GM21390 (cell line): ENCODE data around the gene MXD4.
A peak's percentile ranks its signal among the peaks of the same experiment; 100 is the strongest.

Source experiments
- ATAC-seq: cut with Tn5 transposase; IDR thresholded peaks from one replicate; pipeline ENCODE4 v1.9.1; 2021; ENCODE audit not compliant: unreplicated experiment

Gene MXD4

DNA sequence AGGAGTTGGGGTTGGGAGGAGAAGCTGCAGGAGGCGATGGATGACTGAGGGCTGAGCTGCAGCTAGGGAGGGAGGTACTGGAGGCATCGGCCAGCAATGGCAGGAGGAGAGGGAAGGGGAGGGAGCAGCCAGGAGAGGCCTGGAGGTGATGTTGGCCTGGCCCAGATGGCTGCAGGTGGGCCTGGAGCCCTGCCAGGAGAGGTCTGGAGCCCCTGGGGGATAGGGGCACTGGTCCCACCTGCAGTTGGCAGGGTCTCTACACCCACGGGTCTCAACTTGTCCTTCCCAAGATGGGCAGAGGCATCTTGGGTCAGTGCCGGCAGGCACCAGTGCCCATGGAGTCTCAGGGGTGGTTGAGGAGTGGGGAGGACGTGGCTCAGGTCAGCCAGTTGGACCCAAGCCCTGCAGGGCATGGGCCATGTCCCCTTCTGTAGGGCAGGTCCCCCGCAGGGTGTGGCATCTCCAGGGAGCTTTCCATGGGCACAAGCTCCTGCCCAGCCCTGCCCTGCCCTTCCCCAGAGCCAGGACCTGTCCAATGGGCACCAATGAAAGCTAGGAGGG lies 2.7 kb upstream of the MXD4 start:
- no peak for ATAC-seq

GRCh38 chr4:2263926-2264321 lies 2.0 kb upstream of the MXD4 start:
- ATAC-seq: no peak

DNA sequence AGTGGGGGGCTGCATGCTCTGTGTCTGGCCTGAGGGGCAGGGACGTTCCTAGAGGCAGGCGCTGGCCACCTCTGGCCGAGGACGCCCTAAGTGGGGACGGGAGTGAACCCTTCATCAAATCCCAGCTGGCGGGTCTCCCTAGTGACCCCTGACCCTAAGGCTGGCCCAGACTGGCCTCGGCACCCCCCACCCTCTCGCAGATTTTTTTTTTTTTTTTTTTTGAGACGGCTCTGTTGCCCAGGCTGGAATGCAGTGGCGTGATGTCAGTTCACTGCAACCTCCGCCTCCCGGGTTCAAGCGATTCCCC lies 988 bp upstream of the MXD4 start:
- ATAC-seq: no peak

DNA sequence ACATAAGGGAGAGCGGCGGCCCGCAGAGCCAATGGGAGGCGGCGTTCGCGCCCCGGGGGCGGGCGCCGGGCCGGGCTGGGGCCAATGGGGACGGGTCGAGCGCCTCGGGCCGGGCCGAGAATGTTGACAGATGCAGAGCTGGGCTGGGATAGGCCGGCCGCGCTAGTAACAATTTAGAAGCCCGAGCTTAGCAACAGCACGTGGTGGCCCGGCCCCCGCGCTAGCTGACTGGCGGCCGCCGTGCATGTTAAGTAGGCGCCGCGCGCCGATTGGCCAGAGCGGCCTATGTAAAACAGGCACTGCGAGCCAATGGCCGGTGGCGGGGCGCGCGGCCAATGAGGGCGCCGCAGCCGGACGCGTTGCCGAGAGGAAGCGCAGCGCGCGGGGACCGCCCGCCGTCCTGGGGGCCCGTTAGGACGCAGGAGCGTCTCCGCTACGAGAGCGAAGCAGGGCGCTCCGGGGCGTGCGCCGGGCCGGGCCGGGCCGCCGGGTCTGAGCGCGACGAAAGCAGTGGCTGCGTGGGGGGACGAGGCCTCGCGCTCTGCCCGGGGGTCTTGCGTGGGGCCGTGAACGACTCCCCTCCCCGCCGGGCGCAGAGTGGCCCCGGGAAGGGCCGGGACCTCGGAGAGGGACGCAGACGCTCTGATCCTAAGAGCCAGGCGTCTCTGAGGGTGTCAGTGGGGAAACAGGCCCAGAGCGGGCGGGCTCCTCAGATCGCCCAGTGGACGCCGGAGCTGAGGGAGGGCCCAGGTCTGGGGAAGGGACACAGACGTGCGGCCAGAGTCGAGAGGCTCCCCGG lies 435 bp upstream of the MXD4 start:
- ATAC-seq: peak; percentile 84

GRCh38 chr4:2261110-2261852 lies 628 bp downstream of the MXD4 start:
- peak; percentile 22 for ATAC-seq

DNA sequence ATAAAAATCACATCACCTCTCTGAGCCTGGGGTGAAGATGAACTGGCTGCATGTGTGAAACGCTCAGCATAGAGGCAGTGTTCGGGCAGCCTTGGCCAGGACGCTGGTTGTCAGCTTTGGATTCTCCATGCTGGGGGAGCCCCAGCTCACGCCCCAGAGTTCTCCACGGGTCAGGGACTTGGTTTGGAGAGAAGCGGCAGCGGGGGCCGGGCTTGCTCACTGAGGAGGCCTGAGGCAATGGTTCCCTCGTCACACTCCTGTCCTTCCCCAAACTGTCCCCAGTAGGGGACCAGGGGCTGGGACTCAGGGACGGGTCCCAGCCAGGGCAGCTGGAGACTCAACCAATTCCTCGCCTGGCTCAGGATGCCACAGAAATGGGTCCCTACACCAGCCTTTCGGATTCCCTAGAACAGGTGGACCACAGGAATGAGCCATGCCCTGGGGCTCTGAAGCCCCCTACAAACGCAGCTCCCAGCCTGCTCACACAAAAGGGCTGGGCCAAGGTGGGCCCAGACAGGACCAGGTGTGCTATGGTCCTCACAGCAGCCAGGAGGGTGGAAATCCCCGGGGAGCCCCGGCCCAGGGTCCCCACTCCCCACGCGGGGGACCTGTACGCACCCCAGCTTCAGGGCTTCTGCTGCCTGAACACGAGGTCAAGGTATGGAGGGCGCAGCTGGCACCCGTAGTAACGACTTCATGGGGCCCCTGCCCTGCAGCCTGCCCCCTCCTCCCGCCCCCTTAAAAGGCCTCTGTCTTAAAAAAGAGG lies 1.4 kb downstream of the MXD4 start:
- ATAC-seq: no peak

DNA sequence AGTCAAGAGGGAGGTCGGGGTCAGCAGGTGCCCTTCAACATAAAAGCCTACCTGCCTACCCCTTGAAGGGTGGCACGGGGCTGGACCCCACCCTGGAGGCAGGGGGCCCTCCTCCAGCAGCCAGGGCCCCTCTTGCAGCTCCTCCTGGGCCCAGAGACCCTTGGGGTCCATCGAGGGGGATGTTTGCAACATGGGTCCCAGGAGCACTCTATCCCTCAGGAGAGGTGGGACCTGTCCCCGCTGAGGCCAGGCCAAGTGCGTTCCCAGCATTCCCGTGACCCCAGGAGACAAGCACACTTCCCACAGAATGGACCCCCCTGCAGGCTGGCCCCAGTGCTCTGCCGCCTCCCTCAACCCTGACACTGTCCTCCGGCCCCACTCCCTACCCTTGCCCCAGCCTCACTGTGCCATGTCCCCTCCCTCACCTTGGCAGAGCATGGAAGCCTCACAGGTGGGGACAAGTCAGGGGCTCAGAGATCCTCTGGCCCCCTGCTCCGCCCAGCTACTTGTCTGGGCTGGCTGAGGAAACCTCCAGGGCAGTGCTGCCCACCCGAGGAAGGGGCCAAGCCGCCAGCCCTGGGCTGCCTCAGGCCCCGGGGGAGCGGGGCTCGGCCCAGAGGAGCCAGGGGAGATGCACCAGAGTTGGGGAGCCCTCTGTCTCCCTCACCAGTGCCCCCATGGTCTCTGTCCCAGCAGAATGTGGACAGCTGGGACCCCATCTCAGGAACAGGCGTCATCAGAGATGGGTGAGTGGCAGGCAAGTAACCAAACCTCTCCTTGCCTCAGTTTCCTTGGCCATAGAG lies 2.2 kb downstream of the MXD4 start:
- ATAC-seq: no peak

DNA sequence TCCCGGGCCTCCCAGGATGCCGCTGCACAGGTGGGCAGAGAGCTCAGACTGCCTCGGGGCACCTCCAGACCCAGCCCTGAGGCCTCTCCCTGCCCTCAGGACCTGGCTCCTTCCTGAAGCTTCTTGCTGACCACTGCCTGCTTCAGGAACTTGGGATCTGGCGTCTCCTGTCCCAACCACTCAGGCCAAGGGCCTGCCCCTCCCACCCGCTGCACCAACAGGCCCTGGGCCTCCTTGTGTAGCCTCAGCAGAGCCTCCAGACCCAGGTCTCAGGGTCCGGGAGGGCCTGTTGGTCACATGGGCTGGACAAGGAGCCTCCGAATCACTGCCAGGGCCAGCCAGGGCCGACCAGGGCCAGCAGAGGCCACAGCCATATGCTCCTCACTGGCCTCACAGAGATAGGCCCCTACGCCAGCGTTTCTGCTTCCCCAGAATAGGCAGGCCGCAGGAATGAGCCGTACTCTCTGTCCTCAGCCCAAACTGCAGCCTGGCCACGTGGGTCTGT lies 2.8 kb downstream of the MXD4 start:
- ATAC-seq: no peak

- ATAC-seq: no peak
These were observed 3.5 kb downstream of the MXD4 start for GRCh38 chr4:2258091-2259035.

DNA sequence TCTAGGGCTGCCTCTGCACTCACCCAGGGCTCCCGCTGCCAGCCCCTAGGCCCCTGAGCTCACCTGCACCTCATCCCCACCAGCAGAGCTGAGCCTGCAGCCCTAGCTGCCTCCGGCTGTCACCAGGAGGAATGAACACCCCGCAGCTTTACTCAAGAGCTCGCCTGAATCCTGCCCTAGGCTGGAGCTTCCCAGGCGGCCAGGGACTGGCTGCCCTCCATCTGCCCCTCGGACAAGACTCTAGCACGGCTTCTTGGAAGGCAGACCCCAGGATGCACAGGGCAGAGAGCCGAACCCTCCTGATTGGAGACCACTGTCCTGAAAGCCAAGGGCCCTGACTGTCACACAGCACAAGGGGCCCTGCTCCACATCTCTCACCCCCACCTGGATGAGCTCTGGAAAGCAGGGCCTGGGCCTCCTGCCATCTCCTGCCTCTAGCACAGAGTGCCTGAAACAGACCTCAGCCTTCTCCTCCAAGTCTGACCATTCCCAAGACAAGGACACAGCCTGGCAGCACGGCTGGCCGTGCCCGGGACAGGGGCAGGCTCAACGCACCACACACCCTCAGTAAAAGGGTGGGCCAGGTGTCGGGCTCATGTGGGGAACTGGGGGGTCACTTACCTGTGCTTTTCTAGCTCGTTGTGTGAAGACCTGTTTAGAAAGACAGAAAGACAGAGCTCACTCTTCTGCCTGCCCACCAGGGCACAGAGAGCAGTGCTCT lies 4.4 kb downstream of the MXD4 start:
- no peak for ATAC-seq

DNA sequence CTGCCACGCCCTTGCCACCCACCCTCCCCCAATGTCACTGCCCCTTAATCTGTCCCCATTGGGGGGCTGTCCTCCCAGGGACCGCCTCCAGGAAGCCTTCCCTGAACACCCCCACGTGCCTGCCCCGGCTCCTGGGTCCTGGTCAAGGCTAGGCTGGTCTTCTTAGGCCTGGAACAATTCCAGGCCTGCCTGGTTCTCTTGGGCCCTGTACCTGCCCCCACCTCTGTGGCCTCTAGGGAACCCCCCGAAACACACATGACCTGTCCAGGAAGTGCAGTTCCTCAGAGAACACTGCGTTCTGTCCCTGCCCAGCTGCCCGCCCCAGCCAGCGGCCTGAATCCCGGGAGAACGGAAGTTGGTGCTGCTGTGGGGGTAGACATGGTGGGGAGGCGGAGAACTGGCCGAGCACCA lies 5.1 kb downstream of the MXD4 start:
- no peak for ATAC-seq

DNA sequence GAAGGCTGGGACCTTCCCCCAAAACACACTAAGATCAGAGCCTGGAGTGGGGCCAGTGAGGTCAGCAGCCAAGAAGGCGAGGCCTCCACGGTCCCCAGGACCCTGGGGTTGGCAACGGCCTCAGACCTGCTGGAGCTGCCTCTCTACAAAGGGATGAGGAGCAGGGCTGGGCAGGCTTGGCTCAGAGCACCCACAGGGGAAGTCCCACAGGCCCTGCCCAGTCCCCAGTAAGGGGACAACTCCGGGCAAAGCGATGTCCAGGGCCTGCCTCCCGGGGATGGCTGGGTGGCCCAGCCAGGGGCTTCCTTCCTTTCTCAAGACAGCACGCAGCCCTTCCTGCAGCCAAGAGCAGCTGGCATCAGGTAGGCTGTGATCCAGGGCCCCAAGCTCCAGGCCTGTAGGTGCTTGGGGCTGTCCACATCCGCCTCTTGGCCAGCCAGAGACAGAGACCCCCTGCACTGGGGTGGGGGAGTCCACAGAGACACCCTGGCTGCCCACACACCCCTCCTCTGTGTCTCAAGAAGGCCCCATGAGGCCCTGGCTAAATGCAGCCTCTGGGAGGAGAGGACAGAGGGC lies 5.7 kb downstream of the MXD4 start:
- no peak for ATAC-seq

DNA sequence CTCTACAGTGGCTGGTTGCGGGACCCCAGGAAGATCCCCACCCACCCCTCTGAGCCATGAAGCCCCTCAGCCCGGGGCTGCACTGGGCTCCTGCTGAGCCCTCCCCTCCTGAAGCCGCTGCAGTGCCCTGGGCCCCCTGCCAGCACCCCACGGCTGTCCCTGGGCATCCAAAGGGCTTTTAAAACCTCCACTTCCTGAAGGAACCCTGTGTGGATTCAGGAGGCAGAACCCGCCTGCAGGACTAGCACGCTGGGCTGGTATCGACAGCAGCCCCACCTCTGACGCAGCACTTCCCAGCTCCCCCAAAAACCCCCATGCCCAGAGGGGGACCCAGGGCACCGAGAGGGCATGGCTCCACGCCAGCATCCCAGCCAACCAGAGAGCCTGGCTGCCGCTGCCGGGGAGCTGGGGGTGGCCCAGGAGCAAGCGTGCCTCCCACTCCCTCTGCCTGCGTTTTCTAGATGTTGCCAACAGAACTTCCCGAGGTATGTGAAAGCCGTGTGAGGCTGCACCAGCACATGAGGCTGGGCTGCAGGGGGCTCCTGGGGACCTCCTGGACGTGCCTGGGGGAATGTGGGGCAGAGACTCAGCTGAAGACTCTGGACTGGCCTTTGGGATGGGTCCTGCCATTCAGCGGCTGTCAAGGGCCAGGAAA lies 6.3 kb downstream of the MXD4 start:
- no peak for ATAC-seq

- ATAC-seq: no peak
These were observed 7.0 kb downstream of the MXD4 start for GRCh38 chr4:2254665-2255500.

GRCh38 chr4:2253160-2254084 lies 8.5 kb downstream of the MXD4 start:
- no peak for ATAC-seq

- ATAC-seq: no peak
These were observed 9.3 kb downstream of the MXD4 start for GRCh38 chr4:2252530-2253091.
